HG03354 (cell line): ENCODE measurements around the gene SLC25A5.
"Not testable (repeated sequence)": the region's sequence is repeated elsewhere in the genome, so short reads cannot be mapped to it uniquely, and the experiment has no call there.

Experiments
- ATAC-seq: cut with Tn5 transposase; IDR thresholded peaks from one replicate; pipeline ENCODE4 v1.9.1; 2021; ENCODE audit warnings: mild to moderate bottlenecking; ENCODE audit not compliant: unreplicated experiment, poor library complexity, severe bottlenecking

SLC25A5 gene

DNA sequence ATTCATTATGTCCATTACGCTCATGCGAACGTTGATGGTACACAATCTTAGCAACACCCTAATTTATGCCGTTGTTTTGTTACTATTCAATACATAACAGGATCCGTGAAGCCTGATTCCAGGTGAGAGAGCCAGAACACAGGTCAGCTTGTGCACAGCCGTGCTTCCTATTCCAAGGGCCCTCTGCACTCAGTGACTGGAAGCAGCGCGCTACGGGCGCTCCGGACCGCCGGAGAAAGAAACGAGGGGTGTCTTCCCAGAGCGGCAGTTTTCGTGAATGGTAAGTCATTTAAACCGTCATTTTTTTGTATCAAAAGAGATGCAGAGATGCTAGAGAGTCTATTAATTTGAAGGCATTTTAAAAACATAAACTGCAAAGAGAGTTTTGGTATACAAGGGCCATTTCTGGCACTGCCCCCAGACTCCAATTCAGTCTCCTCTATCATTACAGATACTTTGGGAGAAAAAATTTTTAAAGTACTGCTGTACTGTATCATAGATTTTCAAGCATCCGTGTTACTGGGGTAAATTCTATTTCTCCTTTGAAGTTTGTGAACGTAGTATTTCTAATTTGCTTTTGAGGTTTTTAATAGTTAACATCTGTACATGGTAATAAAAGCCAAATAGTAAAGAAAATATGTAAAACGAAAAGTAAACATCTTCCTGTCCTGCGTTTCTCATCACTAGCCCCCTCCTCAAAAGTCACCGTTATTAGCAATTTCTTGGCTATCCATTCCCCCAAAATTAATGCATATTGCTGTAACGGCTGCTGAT, 6.6 kb downstream of the SLC25A5 start:
- ATAC-seq = no peak

DNA sequence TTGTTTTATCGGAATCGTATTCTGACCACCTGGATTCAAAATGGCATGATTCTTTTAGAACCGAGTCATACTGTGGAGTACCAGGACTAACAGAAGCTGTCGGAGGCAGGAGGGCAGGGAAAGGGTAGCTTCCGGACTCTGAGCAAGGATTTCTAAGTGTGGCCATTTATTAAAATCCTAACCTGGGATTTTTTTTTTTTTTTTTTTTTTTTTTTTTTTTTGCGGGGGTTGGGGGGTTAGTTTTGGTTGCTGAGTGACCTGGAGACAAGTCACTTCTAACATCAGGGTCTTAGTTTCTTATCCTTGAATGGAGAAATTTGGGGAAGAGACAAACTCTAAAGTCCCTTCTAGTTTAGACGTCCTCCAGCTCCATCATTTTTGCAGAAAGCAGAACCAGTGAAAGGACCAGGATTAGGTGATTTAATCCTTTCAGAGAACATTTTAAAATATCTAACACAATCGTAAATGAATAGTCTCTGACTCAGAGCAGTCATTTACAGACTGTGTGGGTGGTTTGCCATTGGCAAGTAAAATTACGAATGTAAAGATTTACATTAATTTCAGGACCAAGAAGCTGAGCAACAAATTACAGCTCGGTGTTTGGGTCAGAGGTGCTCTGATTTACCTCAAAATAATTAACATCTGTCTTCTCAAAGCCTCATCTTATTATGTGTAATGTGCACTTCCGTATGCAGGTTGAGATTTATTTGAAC, 7.3 kb downstream of the SLC25A5 start:
- ATAC-seq = no peak

DNA sequence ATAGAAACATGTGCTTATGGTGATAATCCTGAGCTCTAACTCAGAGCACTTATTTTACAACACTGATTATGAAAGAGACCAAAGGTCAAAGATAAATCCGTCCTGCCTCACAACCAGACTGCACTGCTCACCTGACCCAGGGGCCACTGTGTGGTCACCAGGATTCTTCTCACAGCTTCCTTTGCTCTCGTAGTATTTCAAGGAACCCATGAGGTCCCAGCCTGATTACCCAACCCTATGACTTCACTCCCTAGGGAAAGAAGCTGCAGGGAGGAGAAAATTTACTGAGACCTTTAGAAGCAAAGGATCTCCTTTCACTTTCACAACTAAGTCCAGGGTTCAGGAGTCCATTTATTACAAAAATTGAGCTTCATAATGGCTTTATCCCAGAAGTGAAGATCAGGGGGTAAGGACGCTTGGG, 9.6 kb downstream of the SLC25A5 start:
- ATAC-seq = no peak

DNA sequence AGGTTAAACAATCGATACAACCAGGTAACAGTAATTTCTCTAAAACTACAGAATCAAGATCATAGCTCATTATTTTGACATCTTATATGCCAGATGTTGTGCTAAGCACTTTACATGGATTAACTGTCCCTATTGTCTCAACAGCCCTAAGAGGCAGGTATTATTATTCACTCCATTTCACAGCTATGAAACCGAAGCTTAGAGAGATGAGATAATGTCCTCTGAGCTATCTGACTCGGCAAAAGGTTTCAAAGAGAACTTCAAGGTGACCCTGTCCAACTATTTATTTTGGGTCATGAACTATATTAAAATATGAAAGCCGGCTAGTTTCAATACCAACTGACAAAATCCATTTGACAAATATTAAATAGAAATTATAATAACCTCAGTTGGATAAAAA, 10.3 kb downstream of the SLC25A5 start:
- ATAC-seq = no peak

DNA sequence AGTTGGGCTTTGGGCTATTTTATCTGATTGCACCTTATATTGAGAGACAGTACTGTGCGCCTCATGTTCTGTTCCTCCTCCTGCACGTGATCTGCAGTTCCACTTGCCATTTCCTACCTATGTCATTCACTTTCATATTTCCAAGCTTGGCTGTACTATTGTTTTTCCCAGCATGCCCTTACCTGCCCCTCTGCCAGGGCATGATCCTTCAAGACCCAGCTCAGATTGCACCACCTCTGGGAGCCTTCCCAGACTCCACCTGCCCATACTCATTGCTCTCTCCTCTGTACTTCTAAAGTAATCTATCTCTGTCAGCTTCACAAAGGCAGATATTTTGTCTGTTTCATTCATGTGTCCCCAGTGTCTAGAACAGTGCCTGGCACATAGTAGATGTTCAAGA, 11.6 kb downstream of the SLC25A5 start:
- ATAC-seq = no peak

DNA sequence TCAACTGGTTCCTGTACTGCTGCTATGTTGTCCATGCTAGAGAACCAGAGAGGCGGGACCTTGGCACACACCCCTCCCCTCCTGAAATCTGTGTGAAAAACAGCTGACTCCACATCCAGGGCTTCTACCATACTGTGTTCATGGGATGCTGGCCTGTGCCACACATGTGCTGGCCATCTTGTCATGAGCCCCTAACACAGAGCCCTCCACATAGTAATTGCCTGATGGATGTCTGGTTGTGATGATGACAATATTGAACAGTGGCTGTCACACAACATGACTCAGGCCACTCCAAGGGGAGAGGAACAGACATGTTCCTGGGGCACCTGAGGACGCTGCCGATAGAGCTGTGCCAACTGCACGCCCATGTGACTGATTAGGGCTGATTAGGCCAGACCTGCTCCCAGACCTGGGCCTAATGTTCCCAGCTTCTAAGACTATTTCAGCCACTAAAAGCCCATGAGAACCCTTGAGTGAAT, 13.1 kb downstream of the SLC25A5 start:
- no peak for ATAC-seq

DNA sequence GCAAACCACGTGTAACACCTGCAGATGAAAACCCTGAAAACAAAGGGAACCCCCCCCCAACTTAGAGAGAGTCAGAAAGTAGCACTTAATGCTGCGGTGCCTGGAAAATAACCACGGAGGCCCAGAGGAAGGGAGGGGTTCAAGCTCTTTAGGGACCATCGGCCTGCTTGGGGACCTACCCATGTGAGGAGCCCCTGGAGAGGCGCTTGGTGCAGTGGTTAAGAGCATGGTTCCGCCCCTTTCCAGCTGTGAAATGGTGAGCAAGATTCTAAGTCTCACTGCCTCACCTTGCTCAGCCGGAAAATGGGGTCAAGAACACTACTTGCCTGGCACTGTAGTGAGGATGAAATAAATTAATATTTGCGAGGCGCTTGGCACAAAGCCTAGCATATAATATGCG, 13.8 kb downstream of the SLC25A5 start:
- ATAC-seq = peak; percentile 31

DNA sequence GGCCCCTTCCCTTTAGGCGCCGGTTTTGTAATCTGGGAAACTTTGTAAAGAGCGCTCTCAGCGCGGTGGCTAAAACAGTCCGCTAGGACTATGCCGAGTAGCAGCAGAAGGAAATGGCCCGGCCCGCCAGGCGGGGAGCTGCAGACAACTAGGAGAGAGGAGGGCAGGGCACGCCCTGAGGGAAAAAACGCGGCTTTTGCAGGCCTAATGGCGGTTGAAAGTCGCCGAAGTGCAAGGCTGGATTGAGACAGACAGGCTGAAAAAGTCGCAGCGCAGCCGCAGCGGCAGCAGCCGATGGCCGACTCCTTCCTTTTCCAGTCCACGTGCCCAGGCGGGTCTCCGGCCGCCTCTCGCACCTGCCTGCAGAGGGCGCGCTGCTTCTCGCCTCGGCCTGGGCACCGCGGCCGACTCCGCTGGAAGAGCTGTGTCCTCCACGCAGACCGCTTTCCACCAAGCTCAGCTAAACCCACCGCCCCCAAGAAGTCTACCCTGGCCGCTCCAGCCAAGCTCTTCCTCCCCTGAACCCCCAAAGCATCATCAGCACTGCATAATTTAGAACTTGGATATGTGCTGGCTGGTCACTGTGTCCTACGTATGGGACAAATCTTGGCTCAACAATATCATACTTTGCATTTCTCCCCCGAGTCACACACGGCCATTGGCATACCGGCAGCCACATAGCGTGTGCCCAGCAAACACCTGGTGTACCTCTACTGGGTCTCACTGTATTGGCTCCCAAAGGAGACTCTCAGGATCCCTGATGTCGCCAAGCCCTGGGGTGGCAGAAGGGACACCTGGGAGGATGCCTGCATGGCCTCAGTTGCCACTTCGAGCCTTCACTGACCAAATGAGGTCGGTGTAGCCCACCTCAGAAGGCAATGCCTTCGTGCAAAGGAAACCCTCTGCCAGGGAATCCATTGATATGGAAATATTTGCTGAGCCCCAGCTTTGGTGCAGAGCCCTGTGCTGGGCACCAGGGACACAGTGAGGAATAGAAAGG, 14.5 kb downstream of the SLC25A5 start:
- peak; percentile 80 for ATAC-seq

DNA sequence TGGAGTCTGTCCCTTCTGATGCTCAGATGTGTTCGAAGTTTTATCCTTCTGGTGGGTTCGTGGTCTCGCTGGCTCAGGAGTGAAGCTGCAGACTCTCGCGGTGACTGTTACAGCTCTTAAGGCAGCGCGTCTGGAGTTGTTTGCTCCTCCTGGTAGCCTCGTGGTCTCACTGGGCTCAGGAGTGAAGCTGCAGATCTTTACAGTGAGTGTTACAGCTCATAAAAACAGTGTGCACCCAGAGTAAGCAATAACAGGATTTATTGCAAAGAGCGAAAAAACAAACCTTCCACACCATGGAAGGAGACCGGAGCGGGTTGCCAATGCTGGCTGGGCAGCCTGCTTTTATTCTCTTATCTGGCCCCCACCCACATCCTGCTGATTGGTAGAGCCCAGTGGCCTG, 18.5 kb downstream of the SLC25A5 start:
- no peak for ATAC-seq

DNA sequence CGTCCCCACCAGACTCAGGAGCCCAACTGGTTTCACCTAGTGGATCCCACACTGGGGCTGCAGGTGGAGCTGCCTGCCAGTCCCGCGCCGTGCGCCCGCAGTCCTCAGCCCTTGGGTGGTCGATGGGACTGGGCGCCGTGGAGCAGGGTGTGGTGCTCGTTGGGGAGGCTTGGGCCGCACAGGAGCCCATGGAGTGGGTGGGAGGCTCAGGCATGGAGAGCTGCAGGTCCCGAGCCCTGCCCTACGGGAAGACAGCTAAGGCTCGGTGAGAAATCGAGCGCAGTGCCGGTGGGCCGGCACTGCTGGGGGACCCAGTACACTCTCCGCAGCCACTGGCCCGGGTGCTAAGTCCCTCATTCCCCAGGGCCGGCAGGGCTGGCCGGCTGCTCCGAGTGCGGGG, 19.5 kb downstream of the SLC25A5 start:
- not testable (repeated sequence) for ATAC-seq

DNA sequence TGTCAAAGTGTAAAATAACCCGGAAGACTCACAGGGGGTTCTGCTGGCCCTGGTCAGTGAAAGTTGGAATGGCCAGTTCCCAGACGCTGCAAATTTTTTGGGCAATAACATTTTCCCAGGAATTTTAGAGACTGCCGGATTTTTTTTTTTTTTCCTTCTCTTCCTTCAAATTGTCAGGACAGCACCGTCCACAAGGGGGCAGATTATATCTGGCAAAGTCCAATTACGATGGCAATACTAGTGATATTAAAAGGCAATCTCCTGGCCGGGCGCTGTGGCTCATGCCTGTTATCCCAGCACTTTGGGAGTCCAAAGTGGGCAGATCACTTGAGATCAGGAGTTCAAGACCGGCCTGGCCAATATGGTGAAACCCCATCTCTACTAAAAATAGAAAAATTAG, 20.5 kb downstream of the SLC25A5 start:
- no peak for ATAC-seq

DNA sequence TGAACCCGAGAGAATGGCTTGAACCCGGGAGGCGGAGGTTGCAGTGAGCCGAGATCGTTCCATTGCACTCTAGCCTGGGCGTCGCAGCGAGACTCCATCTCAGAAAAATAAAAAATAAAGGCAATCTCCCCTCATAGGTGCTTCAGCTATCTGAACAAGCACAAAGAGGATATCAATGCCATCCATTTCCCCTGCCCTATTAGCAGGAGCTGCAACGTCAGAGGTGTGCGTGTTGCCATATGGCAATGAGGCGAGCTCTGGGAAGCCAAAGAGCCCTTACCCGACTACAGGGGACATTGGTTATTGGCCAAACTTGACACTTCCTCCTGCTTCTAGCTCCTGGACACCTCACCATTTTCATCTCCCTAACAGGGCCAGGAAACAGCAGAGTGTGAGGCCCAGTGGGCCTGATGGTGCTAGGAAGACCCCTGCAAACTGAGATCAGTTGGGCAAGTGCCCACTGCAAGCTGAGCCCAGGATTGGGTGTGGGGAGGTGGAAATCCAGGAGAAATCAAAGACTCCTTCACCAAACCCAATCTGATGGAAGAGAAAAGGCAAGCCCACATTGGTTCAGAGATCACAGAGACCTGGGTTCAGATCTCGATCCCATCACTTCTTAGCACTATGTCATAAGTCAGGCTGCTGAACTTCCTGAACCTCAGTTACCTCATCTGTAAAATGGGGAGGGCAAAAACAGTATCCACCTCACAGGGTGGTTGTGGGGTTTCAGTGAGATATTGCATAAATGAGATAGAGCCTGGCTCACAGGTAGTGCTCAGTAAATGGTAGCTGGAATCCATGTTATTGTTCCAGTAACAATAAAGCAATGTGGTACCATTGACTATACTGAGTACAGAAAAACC, 21.2 kb downstream of the SLC25A5 start:
- ATAC-seq = no peak

DNA sequence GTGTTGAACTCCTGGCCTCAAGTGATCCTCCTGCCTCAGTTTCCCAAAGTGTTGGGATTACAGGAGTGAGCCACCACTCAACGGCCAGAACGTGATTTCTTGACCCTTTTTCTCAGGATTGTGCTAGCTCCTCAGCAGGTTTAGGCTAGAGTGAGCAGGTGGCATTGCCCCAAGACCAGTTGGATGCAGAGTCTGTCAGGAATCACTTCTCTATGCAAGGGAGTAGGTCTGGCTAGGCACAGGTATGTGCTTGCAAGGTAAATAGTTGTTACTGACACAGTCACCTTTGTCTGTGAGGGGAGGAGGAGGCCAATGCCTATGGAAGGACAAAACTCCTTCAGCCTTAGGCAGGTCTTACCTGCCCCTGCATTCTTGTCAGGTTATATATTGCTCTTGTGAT, 24.2 kb downstream of the SLC25A5 start:
- no peak for ATAC-seq

DNA sequence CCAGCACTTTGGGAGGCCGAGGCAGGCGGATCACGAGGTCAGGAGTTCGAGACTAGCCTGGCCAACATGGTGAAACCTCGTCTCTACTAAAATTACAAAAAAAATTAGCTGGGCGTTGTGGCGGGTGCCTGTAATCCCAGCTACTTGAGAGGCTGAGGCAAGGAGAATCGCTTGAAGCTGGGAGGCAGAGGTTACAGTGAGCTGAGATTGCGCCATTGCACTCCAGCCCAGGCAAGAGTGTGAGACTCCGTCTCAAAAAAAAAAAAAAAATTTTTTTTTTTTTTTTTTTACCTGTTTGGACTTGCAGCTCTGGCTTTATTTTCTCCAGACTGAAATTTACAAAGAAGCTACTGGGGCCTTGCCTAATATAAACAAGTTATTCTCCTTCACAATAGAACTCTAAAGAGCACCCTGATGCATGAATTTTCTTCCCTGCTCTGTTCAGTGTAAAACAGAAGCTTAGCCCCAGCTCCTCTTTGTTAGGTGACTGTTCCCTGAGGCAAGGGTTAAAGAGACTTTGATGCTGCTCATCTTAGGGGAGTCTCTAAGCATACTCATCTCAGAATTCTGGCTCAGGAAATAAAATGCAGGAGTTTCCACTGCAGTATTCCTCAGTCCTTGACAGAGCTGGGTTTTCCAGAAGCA, 25.7 kb downstream of the SLC25A5 start:
- ATAC-seq = not testable (repeated sequence)

DNA sequence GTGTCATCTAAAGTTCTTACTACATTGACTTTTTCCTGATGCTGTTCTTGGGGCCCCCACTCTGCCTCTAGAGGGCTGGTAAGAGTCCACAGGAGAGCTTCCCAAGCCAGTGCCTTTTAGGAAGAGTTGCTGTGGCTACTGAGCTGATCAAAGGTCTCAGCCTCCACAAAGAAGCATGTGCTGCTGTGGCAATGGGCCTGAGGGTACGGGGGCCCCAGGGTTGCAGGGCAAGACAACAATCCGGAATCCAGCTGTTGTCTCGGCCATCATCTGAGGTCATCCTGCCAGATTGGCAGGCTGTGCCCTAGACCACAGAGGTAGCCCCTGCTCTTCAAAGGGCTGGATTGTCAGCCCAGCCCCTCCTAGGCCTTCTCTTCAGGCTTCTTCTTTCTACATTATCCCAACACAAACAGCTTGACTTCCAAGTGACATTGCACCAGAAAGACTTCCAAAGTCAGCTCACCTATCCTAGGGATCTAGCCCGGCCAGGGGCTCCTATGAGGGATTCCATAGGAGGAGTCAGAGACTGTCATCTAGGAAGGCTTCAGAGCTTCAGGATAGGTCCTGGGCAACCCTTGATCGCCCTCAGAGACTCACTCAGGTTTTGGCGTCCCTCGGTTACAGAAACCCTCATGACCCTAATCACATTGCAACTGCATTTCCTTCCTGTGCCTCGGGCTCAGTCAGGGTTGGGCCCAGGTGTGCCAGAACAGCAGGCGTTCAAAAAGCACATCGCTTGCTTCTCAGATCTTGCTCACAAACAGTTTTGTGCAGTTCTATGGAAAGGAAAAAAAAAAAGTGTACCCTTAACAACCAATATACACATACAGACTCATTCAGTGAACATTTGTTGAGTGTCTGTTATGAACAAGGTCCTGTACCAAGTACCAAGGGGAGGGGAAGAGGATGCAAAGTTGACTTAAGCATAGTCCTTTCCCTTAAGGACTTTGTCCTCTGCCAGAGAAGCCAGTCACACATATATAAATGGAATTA, 27.8 kb downstream of the SLC25A5 start:
- no peak for ATAC-seq

DNA sequence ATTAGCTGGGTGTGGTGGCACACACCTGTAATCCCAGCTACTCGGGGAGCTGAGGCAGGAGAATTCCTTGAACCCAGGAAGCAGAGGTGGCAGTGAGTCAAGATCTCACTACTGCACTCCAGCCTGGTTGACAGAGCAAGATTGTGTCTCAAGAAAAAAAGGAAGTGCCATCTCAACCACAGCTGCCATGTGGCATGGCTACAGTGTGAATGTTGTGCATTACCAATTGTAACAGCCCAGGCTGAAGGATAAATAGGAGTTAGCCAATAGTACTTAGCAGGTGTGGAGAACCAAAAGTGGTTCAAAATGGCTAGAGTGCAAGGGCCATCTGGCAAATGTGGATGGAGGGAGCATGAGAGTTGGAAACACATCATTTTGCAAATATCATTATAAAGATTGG, 28.9 kb downstream of the SLC25A5 start:
- no peak for ATAC-seq

DNA sequence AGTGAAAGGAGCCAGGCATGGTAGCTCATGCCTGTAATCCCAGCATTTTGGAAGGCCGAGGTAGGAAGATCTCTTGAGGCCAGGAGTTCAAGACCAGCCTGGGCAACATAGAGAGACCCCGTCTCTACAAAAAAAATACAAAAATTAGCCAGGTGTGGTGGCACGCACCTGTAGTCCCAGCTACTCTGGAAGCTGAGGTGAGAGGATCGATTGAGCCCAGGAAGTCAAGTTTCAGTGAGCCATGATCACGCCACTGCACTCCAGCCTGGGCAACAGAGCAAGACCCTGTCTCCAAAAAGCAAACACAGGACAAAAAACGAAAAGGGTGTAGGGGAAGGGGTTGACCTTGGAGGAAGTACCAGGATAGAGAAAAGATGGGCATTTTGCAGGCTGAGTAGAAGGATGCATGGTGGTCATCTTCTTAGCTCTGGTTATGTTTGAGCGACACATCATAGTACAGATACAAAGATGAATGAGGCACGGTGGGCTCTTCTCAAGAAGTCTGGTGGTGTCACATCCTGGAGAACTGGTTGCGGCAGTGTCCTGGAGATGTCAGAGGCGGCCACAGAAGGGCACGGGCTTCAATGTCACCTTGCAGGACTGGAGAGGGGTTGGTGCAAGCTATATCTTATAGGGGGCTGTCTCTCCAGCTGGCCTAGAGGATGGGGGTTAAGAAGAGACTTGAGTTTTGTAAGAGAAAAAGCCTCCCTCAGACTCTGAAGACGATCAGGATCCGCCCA, 32.0 kb downstream of the SLC25A5 start:
- no peak for ATAC-seq
